Endothelial cell of umbilical vein (primary cell): ENCODE results near the gene FBN2. TPM values are rescaled to one million over a fixed set of nuclear protein-coding genes. Genes with fewer than 3 reads are reported as not detected.

Experiments
- BruUV-seq: library from RNA; stranded (reverse); fragments of 400-500 nt; replicated peaks from 2 replicates; lab custom pipeline; 2021; lab: Mats Ljungman, UMichigan
- CTCF ChIA-PET: fragments of 300-600, 350-600 bp; sonication (Branson Sonifier 250); formaldehyde crosslinking; loops from one replicate; lab custom pipeline; 2021; ENCODE audit warnings: antibody characterized with exemption, inconsistent platforms; lab: Charles Lee
- POLR2A ChIA-PET: fragments of 300-600, 350-600 bp; sonication (Branson Sonifier 250); formaldehyde crosslinking; loops from one replicate; lab custom pipeline; 2021; ENCODE audit warnings: antibody characterized with exemption, inconsistent platforms; lab: Charles Lee
- DNase-seq: peaks from one replicate; pipeline ENCODE4 v3.0.0-alpha.2; 2011; ENCODE audit warnings: low read depth, low spot score
- FAIRE-seq: peaks from 2 replicates; lab custom pipeline; 2011; peaks lifted over from hg19 to GRCh38; lab: Jason Lieb, UNC
- H2AFZ ChIP-seq: 2 replicates; pipeline ENCODE4 v1.6.0; 2012; ENCODE audit warnings: low read depth, low read length, control low read depth, inconsistent platforms
- H3K27ac ChIP-seq: 2 replicates; pipeline ENCODE4 v1.5.1; 2011; ENCODE audit warnings: low read depth, mild to moderate bottlenecking, control low read depth, low read length, moderate library complexity; ENCODE audit not compliant: insufficient read depth
- H3K27me3 ChIP-seq, 2 experiments: 2 replicates each; pipeline versions ENCODE4 v1.6.0 to v1.6.1; 2011; ENCODE audit warnings: low read length in 2 of 2, mixed read lengths in 1 of 2; ENCODE audit not compliant: control insufficient read depth in 2 of 2, insufficient read depth in 2 of 2
- H3K36me3 ChIP-seq, 2 experiments: 2 replicates in 1 of 2; 3 replicates in 1 of 2; pipeline ENCODE4 v1.5.1; 2011; ENCODE audit warnings: low read length in 2 of 2, mild to moderate bottlenecking in 1 of 2, moderate library complexity in 1 of 2; ENCODE audit not compliant: control insufficient read depth in 2 of 2, insufficient read depth in 2 of 2; ENCODE audit errors: extremely low read depth in 1 of 2
- H3K4me1 ChIP-seq: 3 replicates; pipeline ENCODE4 v1.5.1; 2011; ENCODE audit warnings: mild to moderate bottlenecking, low read length; ENCODE audit not compliant: control insufficient read depth, insufficient read depth; ENCODE audit errors: extremely low read depth
- H3K4me2 ChIP-seq: 2 replicates; pipeline ENCODE4 v1.6.1; 2011; ENCODE audit warnings: low read length, control low read depth, mixed read lengths; ENCODE audit not compliant: insufficient read depth
- H3K4me3 ChIP-seq, 3 experiments: fragments of 200-600 bp in 1 of 3; sonication (generic), shearing (Covaris generic) in 1 of 3; replicated peaks in 1 of 3; 2 replicates each; pipeline ENCODE4 v1.5.1; 2011 to 2016; ENCODE audit warnings: control low read depth in 3 of 3, low read length in 3 of 3, mild to moderate bottlenecking in 2 of 3, inconsistent platforms in 1 of 3, low read depth in 1 of 3, moderate library complexity in 1 of 3; ENCODE audit not compliant: insufficient read depth in 1 of 3
- H3K79me2 ChIP-seq: 2 replicates; pipeline ENCODE4 v1.6.0; 2012; ENCODE audit warnings: low read length, inconsistent platforms; ENCODE audit not compliant: control insufficient read depth, insufficient read depth
- H3K9ac ChIP-seq: replicated peaks from 2 replicates; pipeline ENCODE3; 2011; ENCODE audit warnings: low read length, control low read depth; ENCODE audit not compliant: insufficient read depth; ENCODE audit errors: extremely low read depth
- H3K9me1 ChIP-seq: replicated peaks from 3 replicates; pipeline ENCODE4 v1.6.0; 2011; ENCODE audit warnings: mild to moderate bottlenecking, low read length; ENCODE audit not compliant: control insufficient read depth, insufficient read depth; ENCODE audit errors: extremely low read depth
- H3K9me3 ChIP-seq: replicated peaks from 2 replicates; pipeline ENCODE4 v1.5.1; 2012; ENCODE audit warnings: low read length, inconsistent platforms; ENCODE audit not compliant: control insufficient read depth, insufficient read depth
- H4K20me1 ChIP-seq: replicated peaks from 2 replicates; pipeline ENCODE3; 2011; ENCODE audit warnings: mild to moderate bottlenecking, low read length; ENCODE audit not compliant: control insufficient read depth, insufficient read depth; ENCODE audit errors: extremely low read depth
- CTCF ChIP-seq, 2 donors: IDR thresholded peaks; 1 replicate in 1 of 2; 2 replicates in 1 of 2; pipeline ENCODE4 v1.5.1; 2011; ENCODE audit warnings: low read length in 2 of 2, mild to moderate bottlenecking in 2 of 2, moderate library complexity in 2 of 2, control low read depth in 1 of 2, inconsistent platforms in 1 of 2, low read depth in 1 of 2; ENCODE audit not compliant: insufficient read depth in 1 of 2; ENCODE audit errors: extremely low read depth in 1 of 2
- EZH2 ChIP-seq: IDR thresholded peaks from 2 replicates; pipeline ENCODE4 v1.6.1; 2012; ENCODE audit warnings: borderline replicate concordance, low read depth, mild to moderate bottlenecking, moderate library complexity, low read length, inconsistent platforms; ENCODE audit not compliant: severe bottlenecking
- FOS ChIP-seq: IDR thresholded peaks from 2 replicates; pipeline ENCODE4 v1.6.1; 2011; ENCODE audit warnings: mild to moderate bottlenecking, low read length, moderate library complexity, borderline replicate concordance; ENCODE audit not compliant: insufficient read depth
- GATA2 ChIP-seq: IDR thresholded peaks from 2 replicates; pipeline ENCODE4 v1.7.0; 2011; ENCODE audit warnings: low read depth, mild to moderate bottlenecking, moderate library complexity, mixed read lengths, low read length; ENCODE audit not compliant: insufficient read length, insufficient read depth
- JUN ChIP-seq: IDR thresholded peaks from 2 replicates; pipeline ENCODE4 v1.6.1; 2011; ENCODE audit warnings: borderline replicate concordance, low read depth; ENCODE audit not compliant: insufficient read length, insufficient read depth
- MAX ChIP-seq: IDR thresholded peaks from 2 replicates; pipeline ENCODE4 v1.6.1; 2011; ENCODE audit not compliant: insufficient read depth, insufficient read length
- MYC ChIP-seq: IDR thresholded peaks from one replicate; pipeline ENCODE4 v1.6.1; 2011; ENCODE audit warnings: mild to moderate bottlenecking, low read depth, low read length
- POLR2A ChIP-seq: IDR thresholded peaks from 2 replicates; pipeline ENCODE4 v1.6.1; 2012; ENCODE audit warnings: low read depth, mild to moderate bottlenecking, control low read depth, low read length
- POLR2AphosphoS5 ChIP-seq: IDR thresholded peaks from 2 replicates; pipeline ENCODE4 v1.6.1; 2012; ENCODE audit warnings: low read depth, mild to moderate bottlenecking, control low read depth, low read length, moderate library complexity; ENCODE audit not compliant: insufficient read depth
- dilution Hi-C: fragments of 300-500 bp; cut with MboI; formaldehyde crosslinking; loops from one replicate; pipeline ENCODE4 v1.15.0; 2019; ENCODE audit warnings: low sequenced_read_pairs; ENCODE audit not compliant: extremely low pct_ligation_motif_present
- intact Hi-C: fragments of 100-400 bp; cut with micrococcal nuclease; formaldehyde crosslinking; loops from one replicate; pipeline ENCODE4 v1.10.0; 2022
- polyA plus RNA-seq, 4 experiments: library from polyadenylated mRNA; depleted of rRNA in 3 of 4; stranded (reverse) in 3 of 4; unstranded in 1 of 4; fragments of >200 nt; gene quantifications; 2 replicates each; pipeline versions ENCODE4 v1.2.1 to v1.2.3, GENCODE V29; 2011 to 2012; ENCODE audit warnings: missing spikeins in 1 of 4
- total RNA-seq: library from RNA; stranded (reverse); gene quantifications from 2 replicates; pipeline ENCODE4 v1.2.3, GENCODE V29; 2021

The FBN2 gene
- total and polyA plus RNA-seq, 2 donors (not counting 3 experiments of a cell fraction or from before 2014, with no cell fraction given) = 21.8 to 57.4 TPM

GRCh38 chr5:128432913-128433440, 105.1 kb downstream of the FBN2 start:
- Histone ChIP-seq H3K36me3 (no peaks in the 10 kb centered on the region), H3K79me2 (no peaks in the 10 kb centered on the region), H3K9ac (no peak overlapping the region), H3K27ac (no peak overlapping the region), H2AFZ (no peak overlapping the region), H4K20me1 (no peaks in the 10 kb centered on the region), H3K4me1 (no peaks in the 10 kb centered on the region), H3K4me3 (no peak overlapping the region), H3K27me3 (no peaks in the 10 kb centered on the region), H3K4me2 (no peak overlapping the region), H3K9me3 (no peaks in the 10 kb centered on the region), H3K9me1 (no peaks in the 10 kb centered on the region)
- FAIRE-seq (no peak), DNase-seq (no peak)
- dilution Hi-C loops (no loop called here), intact Hi-C loops (no loop called here)
- CTCF ChIA-PET = no interaction called here
- BruUV-seq = no TSS peak
- POLR2A ChIA-PET = no interaction called here
- TF ChIP-seq POLR2AphosphoS5 (no peak), MAX (no peak), GATA2 (no peak), POLR2A (no peak), CTCF (IDR thresholded peaks at IDR 0.05; ENCODE audit: extremely low read depth in 1 of 2, insufficient read depth in 1 of 2, low read depth in 1 of 2, low read length in 2 of 2) (no peak), JUN (no peak), EZH2 (no peak), MYC (no peak), FOS (no peak)
